Body of pancreas (tissue), 4 donors: Measurements from ENCODE around the gene CASP7. TPM values are rescaled to one million over a fixed set of nuclear protein-coding genes. Genes with fewer than 3 reads are reported as not detected.

ENCODE experiments used
- ATAC-seq: fragments of 150-250 bp; one replicate; pipeline ENCODE4 v1.9.1; 2016
- DNase-seq, 4 donors: peaks; one replicate each; pipeline ENCODE4 v3.0.0-alpha.2; 2019
- H3K27ac ChIP-seq, 4 donors: fragments of 200-600 bp; sonication (generic); 1 replicate in 3 of 4; 2 replicates in 1 of 4; pipeline versions ENCODE4 v1.5.1 to v1.6.1; 2016 to 2019; ENCODE audit warnings: mild to moderate bottlenecking in 1 of 4, mixed read lengths in 1 of 4, moderate library complexity in 1 of 4
- H3K27me3 ChIP-seq, 2 donors: fragments of 200-600 bp; sonication (generic); one replicate each; pipeline ENCODE4 v1.6.0; 2016; ENCODE audit warnings: mild to moderate bottlenecking in 1 of 2
- H3K36me3 ChIP-seq, 2 donors: fragments of 200-600 bp; sonication (generic); replicated peaks in 1 of 2; 2 replicates each; pipeline ENCODE4 v1.5.1; 2016; ENCODE audit warnings: low read depth in 2 of 2; ENCODE audit not compliant: insufficient read depth in 1 of 2
- H3K4me1 ChIP-seq: fragments of 200-600 bp; sonication (generic); one replicate; pipeline ENCODE4 v1.6.0; 2016
- H3K4me3 ChIP-seq, 2 donors: fragments of 200-600 bp; sonication (generic); 1 replicate in 1 of 2; 2 replicates in 1 of 2; pipeline ENCODE4 v1.5.1; 2016 to 2019
- H3K9me3 ChIP-seq, 3 donors: fragments of 200-600 bp; sonication (generic); 1 replicate in 2 of 3; 2 replicates in 1 of 3; pipeline ENCODE4 v1.5.1; 2016
- CTCF ChIP-seq, 7 experiments: fragments of 450-650 bp in 4 of 7; fragments of 200-600 bp in 3 of 7; sonication (generic) in 3 of 7; IDR thresholded peaks; one replicate each; pipeline ENCODE4 v1.5.1; 2016 to 2019; ENCODE audit warnings: antibody characterized with exemption in 7 of 7
- POLR2A ChIP-seq, 3 donors: fragments of 450-650 bp; IDR thresholded peaks; one replicate each; pipeline ENCODE4 v1.6.1; 2016; ENCODE audit warnings: antibody characterized with exemption in 3 of 3, mild to moderate bottlenecking in 2 of 3
- WGBS, 2 donors: methylation state at CpG; one replicate each; pipeline ENCODE4 v1.1.5; 2017; 5-methylcytosine and 5-hydroxymethylcytosine counted together
- intact Hi-C: fragments of 100-400 bp; cut with DNase I; formaldehyde crosslinking; loops from one replicate; pipeline ENCODE4 v1.15.1; 2023
- microRNA-seq, 2 donors: library from miRNA; unstranded; fragments of <30 nt; microRNA quantifications; one replicate each; pipeline ENCODE4, GENCODE V29; 2016; ENCODE audit warnings: borderline number of aligned reads in 2 of 2, borderline replicate concordance in 2 of 2
- total RNA-seq, 2 donors: library from RNA; depleted of rRNA; stranded (reverse); fragments of >200 nt; gene quantifications; one replicate each; pipeline ENCODE4 v1.1.0, GENCODE V29; 2016

The CASP7 gene
- total RNA-seq, 2 donors from 2014 or later = 11.2 to 23.1 TPM

GRCh38 chr10:113776553-113776952 lies 96.8 kb downstream of the CASP7 start:
- no peak for TF ChIP-seq CTCF (IDR thresholded peaks at IDR 0.05)
- no peak for TF ChIP-seq POLR2A (IDR thresholded peaks at IDR 0.05)
- Histone ChIP-seq H3K9me3 (no peaks in the 10 kb centered on the region), H3K36me3 (no peaks in the 10 kb centered on the region), H3K4me1 (no peaks in the 10 kb centered on the region), H3K4me3 (no peak overlapping the region), H3K27ac (no peak overlapping the region), H3K27me3 (no peaks in the 10 kb centered on the region)
- WGBS, 2 donors = 61 to 74% methylated on average over 1 of the region's 1 CpG
- ATAC-seq (no peak), DNase-seq (no peak)
- intact Hi-C loops = no loop called here

Small RNA genes within 50 kb of the gene (microRNA-seq; reads per million reads assigned to microRNA genes)
- gene MIR4483 = 0 reads per million in 2 donors

Other genes with a start within 250 kb of the CASP7 start
- 10 to 100 TPM in 1 of 2 donors, 1 to 10 TPM in 1; 9.2 to 10.6 TPM for gene HABP2, start 126.9 kb upstream of the CASP7 start, total RNA-seq
- not detected for gene NRAP, start 15.9 kb upstream of the CASP7 start, total RNA-seq
- 1 to 10 TPM; 6.2 to 7.6 TPM for gene PLEKHS1, start 71.8 kb downstream of the CASP7 start, total RNA-seq
- 1 to 10 TPM; 4.6 to 5.2 TPM for gene DCLRE1A, start 174.2 kb downstream of the CASP7 start, total RNA-seq
- gene NHLRC2, start 174.7 kb downstream of the CASP7 start, total RNA-seq = 10 to 100 TPM; 17.9 to 50.4 TPM